SU-DHL-6 (cell line): ENCODE results near the gene ENTPD6.

Source experiments
- H2AFZ ChIP-seq: fragments of 200-600 bp; sonication (generic); 2 replicates; pipeline ENCODE4 v1.6.1; 2014; ENCODE audit warnings: low read depth, mild to moderate bottlenecking, moderate library complexity, mixed read lengths, antibody characterized with exemption, low read length; ENCODE audit not compliant: severe bottlenecking
- H3F3A ChIP-seq: fragments of 200-600 bp; shearing (Covaris generic); 2 replicates; pipeline ENCODE4 v1.6.0; 2016; ENCODE audit warnings: antibody characterized with exemption, mild to moderate bottlenecking; ENCODE audit not compliant: insufficient read depth
- H3K27ac ChIP-seq: fragments of 200-600 bp; sonication (generic); 2 replicates; pipeline ENCODE4 v1.5.1; 2016; ENCODE audit warnings: low read depth, mild to moderate bottlenecking, low read length, moderate library complexity, mixed read lengths
- H3K27me3 ChIP-seq: fragments of 200-600 bp; sonication (generic), shearing (Covaris generic); 2 replicates; pipeline ENCODE4 v1.6.0; 2014; ENCODE audit warnings: mild to moderate bottlenecking, low read length
- H3K36me3 ChIP-seq: fragments of 200-600 bp; sonication (generic); 2 replicates; pipeline ENCODE4 v1.6.1; 2014; ENCODE audit warnings: mild to moderate bottlenecking, low read length, mixed read lengths
- H3K4me2 ChIP-seq: fragments of 300-600, 200-600 bp; shearing (Covaris generic), sonication (generic); 2 replicates; pipeline ENCODE4 v1.6.0; 2014; ENCODE audit warnings: low read length, low read depth, mild to moderate bottlenecking; ENCODE audit not compliant: poor library complexity, severe bottlenecking
- H3K4me3 ChIP-seq: fragments of 200-600 bp; sonication (generic); 2 replicates; pipeline ENCODE4 v1.5.1; 2014; ENCODE audit warnings: antibody characterized with exemption, low read length, mild to moderate bottlenecking, mixed read lengths; ENCODE audit not compliant: insufficient read depth, poor library complexity, severe bottlenecking
- H3K79me2 ChIP-seq: fragments of 200-600 bp; sonication (generic); 2 replicates; pipeline ENCODE4 v1.6.1; 2014; ENCODE audit warnings: mild to moderate bottlenecking, low read length, moderate library complexity; ENCODE audit not compliant: insufficient read depth
- H3K9ac ChIP-seq: fragments of 200-600 bp; sonication (generic); 2 replicates; pipeline ENCODE4 v1.7.0; 2014; ENCODE audit warnings: mild to moderate bottlenecking, low read length
- H3K9me2 ChIP-seq: fragments of 200-600 bp; sonication (generic); replicated peaks from 2 replicates; pipeline ENCODE4 v1.6.1; 2014; ENCODE audit warnings: low read length; ENCODE audit not compliant: insufficient read depth
- H3K9me3 ChIP-seq: fragments of 200-600 bp; sonication (generic); 2 replicates; pipeline ENCODE4 v1.6.1; 2014; ENCODE audit warnings: low read length, mixed read lengths; ENCODE audit not compliant: insufficient read depth
- H4K20me1 ChIP-seq: fragments of 200-600 bp; sonication (generic); 2 replicates; pipeline ENCODE4 v1.6.1; 2014; ENCODE audit warnings: low read depth, mild to moderate bottlenecking, antibody characterized with exemption, low read length, moderate library complexity, mixed read lengths
- CTCF ChIP-seq: fragments of 200-600 bp; sonication (generic); IDR thresholded peaks from one replicate; pipeline ENCODE4 v1.5.1; 2017; ENCODE audit warnings: antibody characterized with exemption, mild to moderate bottlenecking, low read length, moderate library complexity; ENCODE audit not compliant: insufficient read depth, poor library complexity, severe bottlenecking
- EZH2phosphoT487 ChIP-seq: fragments of 200-600 bp; sonication (generic), shearing (Covaris generic); conservative IDR thresholded peaks from 2 replicates; pipeline ENCODE4 v1.6.1; 2018; ENCODE audit warnings: mild to moderate bottlenecking, antibody characterized with exemption, low read length, moderate library complexity, mixed read lengths

Gene ENTPD6

GRCh38 chr20:25199473-25200260, 4.2 kb downstream of the ENTPD6 start:
- no peaks in the 10 kb centered on the region for H3K36me3 ChIP-seq
- H3K4me2 ChIP-seq, result no peak overlapping the region
- no peaks in the 10 kb centered on the region for H3K9me2 ChIP-seq
- H3K9ac ChIP-seq, result no peak overlapping the region
- no peaks in the 10 kb centered on the region for H3K9me3 ChIP-seq
- no peaks in the 10 kb centered on the region for H3K27me3 ChIP-seq
- H3K4me3 ChIP-seq, result no peak overlapping the region
- H2AFZ ChIP-seq, result no peak overlapping the region
- no peaks in the 10 kb centered on the region for H3K79me2 ChIP-seq
- no peaks in the 10 kb centered on the region; the same call in 1 of the 2 replicates for H4K20me1 ChIP-seq
- H3K27ac ChIP-seq, result no peak overlapping the region
- no peak for TF ChIP-seq EZH2phosphoT487
- TF ChIP-seq CTCF, result no peak
- H3F3A ChIP-seq, result no peaks in the 10 kb centered on the region

DNA sequence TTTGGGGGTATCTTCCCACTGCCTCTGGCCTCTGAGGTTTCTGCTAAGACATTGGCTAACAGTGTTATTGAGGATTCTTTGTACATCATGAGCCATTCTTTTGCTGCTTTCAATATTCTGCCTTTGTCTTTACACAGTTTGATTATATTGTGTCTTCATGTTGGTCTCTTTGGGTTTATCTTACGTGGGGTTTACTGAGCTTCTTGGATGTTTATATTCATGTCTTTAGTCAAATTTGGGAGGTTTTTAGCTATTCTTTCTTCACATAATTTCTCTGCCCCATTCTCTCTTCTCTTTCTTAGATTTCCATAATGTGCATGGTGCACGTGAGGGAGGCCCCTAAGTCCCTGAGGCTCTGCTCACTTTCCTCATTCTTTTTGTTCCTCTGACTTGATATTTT, 7.6 kb downstream of the ENTPD6 start:
- H3K9me3 ChIP-seq, result no peaks in the 10 kb centered on the region
- H3K9me2 ChIP-seq, result no peaks in the 10 kb centered on the region
- H3K27ac ChIP-seq, result no peak overlapping the region
- TF ChIP-seq EZH2phosphoT487, result no peak
- no peak for TF ChIP-seq CTCF
- H3K27me3 ChIP-seq, result no peaks in the 10 kb centered on the region
- H3K79me2 ChIP-seq, result no peaks in the 10 kb centered on the region
- H4K20me1 ChIP-seq, result no peaks in the 10 kb centered on the region
- no peaks in the 10 kb centered on the region for H3F3A ChIP-seq
- no peak overlapping the region for H3K9ac ChIP-seq
- H3K4me3 ChIP-seq, result no peak overlapping the region
- H2AFZ ChIP-seq, result no peak overlapping the region
- H3K4me2 ChIP-seq, result no peak overlapping the region
- H3K36me3 ChIP-seq, result no peaks in the 10 kb centered on the region

DNA sequence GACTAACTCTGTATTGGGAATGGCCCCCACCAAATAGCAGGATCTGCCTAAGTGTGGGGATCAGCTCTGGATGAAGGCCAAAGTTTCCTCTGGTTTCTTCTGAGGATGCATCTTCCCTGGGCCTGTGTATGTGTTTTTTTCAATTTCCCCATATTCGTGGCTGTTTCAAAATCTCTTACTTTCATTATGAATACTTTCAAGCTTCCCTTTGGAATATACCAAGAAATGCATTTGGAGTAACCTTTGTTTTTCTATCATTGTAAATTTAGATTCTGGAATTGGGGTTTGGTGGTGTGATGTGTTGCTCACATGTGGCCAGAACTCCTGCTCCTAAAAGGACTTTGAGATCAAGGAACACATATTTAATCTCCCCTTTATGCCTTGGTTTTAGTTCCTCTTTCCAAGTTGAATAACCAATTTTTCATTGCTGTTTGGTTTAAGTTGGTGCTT, 8.4 kb downstream of the ENTPD6 start:
- Histone ChIP-seq H3K9me2 (no peaks in the 10 kb centered on the region), H3K4me2 (no peak overlapping the region), H3K79me2 (no peaks in the 10 kb centered on the region), H3K27me3 (no peaks in the 10 kb centered on the region), H3K36me3 (no peaks in the 10 kb centered on the region), H2AFZ (no peak overlapping the region), H3K4me3 (no peak overlapping the region), H3K27ac (no peak overlapping the region), H3K9me3 (no peaks in the 10 kb centered on the region), H4K20me1 (no peaks in the 10 kb centered on the region), H3K9ac (no peak overlapping the region), H3F3A (no peaks in the 10 kb centered on the region)
- TF ChIP-seq CTCF, result no peak
- TF ChIP-seq EZH2phosphoT487, result no peak
